Stimulated activated CD4-positive, alpha-beta T cell treated with anti-CD3 and anti-CD28 coated beads, TNF-alpha, amount 100 ng/mL, for 24 hours (primary cell): ENCODE results near the gene U2AF1.
"Not testable (repeated sequence)": the region's sequence is repeated elsewhere in the genome, so short reads cannot be mapped to it uniquely, and the experiment has no call there.

Experiments used
- DNase-seq, 3 experiments: peaks; one replicate each; pipeline ENCODE4 v3.0.0-alpha.2; 2020; ENCODE audit warnings: low read depth in 3 of 3

U2AF1 gene

DNA sequence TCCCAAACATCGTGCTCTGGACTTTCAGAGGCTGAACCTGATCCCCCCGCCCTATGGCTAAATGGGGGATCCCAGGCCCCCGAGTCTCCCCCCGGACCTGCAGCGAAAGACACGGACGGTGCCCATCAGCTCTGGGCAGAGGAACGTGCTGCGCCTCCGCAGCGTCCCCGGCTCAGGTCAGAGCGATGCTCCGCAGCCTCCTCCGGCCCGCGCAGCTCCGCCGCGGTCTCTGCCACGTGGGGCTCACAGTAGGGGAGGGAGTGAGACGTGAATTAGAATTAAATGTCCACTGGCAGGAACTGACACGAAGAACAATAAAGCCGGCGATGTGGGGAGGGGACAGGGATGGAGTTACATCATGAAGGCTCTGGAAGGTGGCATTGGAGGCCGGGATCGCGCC, 30.7 kb downstream of the U2AF1 start:
- DNase-seq = not testable (repeated sequence)

DNA sequence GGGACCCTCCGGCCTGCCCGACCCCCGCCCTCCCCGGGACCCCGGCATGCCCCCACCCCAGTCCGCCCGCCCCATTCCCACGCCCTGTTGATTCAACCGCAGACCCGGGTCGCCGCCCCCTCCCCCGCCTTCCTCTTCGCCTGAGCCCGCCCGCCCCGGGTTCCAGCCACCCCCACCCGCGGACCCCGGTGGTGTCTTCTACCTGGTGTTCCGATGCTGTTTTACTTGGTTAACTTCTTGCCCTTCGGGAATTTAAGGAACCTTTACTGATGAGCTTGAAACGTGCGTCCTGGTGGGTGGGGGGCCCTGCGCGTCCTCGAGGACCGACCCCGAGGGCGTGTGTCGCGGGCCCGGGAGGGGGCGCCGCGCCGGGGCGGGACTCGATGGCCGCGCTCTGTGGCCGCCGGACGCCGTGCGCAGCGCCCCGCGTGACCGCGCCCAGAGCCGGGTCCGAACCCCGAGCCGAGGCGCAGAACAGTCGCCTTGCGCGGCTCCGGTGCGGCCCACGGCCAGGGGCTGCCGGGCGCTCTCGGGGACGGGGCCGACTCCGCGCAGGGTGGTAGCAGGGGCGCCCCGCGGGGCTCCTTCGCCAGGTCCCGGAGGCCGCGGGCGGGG, 31.2 kb downstream of the U2AF1 start:
- not testable (repeated sequence) for DNase-seq

DNA sequence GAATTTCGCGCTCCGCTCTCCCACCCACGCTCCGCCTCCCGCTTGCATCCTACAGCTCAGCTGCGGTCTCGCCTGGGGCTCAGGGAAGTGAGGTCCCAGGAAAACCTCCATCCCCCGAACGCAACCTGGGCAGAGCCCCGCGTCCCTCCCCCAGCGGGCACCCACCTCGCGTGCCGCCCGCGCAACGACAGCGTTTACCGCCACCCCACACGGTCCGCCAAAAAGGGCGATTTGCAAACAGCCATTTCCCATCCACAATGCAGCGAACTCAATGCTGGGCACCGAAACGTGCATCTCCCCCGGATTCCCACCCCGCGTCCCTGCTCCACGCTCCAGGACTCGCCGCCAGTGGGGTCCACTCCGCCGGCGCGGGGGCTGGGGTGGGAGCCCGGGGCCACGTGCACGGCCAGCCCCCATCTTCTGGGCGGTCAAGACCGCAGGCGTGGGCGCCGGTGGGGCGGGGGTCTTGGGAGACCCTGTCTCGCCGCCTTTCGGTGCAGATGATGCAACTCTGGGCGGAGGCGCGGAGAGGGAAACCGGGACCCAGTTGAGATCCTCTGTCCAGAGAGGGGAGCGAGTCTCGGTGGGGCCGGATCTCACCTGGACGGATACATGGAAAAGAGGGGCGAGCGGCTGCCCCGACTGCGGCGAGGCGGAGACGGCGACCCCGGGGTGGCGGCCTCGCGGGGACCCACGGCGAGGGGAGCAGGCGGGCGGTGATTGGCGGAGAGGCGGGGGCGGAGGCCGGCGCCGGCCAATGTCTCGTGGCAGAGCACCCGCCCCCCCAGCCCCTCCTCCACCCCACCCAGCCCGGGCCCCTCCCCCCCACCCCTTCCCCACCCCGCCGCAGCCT, 32.0 kb downstream of the U2AF1 start, which contains the start of gene CBS:
Gene CBS, minus strand, starts transcription at position 666 of the 853 bp plus-strand sequence. CDS start 3,642 bp downstream, outside the sequence.
- DNase-seq = not testable (repeated sequence)

DNA sequence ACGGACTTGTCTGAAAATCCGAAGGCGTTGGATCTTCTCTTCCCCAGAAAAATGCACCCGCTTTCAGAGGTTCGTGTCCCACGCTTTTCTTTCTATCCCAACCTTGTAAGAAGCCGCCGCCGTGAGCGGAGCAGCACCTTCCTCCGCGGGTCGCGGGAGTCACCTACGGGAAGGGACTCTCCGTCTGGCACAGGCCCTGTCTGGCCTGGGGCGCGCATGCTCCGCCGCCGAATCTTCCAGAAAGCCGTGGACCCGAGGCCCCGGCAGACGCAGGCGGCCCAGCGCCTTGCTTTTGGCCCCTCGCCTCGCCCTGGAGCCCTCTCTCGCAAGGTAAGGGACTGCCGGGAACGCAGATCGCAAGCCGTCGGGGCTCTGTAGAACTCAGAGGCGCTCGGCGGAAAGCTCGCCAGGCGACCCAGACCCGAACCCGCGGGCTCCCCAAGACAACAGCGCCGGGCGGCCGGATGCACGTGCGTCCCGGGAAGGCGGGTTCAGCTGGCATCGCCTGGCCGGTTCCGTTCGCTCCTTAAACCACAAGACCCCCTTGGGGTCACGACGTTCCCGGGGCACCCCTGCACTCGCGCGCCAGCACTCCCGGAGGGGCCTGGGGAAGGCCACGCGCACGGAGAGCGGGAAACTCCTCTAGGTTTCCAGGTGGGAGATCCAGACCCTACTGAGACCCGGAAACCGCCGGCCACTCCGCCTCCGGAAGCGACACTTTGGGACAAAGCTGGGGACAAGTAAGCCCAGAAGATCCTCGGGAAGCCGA, 32.8 kb downstream of the U2AF1 start:
- DNase-seq = not testable (repeated sequence)

DNA sequence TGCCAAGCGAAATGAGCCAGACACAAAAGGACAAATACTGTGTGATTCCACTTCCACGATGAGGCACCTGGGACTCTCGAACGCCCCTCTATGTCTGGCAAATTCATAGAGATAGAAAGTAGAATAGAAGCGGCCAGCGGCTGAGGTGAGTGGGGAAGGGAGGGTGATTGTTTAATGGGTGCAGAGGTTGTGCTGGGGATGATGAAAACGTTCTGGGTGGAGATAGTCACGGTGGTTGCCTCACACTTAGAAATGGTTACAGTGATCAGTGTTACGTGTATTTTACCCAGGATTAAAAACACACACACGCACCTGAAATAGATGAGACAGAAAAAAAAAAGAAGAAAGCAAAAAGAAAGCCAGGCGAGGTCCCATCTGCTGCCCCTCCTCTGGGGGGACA, 34.6 kb downstream of the U2AF1 start:
- DNase-seq = not testable (repeated sequence)

DNA sequence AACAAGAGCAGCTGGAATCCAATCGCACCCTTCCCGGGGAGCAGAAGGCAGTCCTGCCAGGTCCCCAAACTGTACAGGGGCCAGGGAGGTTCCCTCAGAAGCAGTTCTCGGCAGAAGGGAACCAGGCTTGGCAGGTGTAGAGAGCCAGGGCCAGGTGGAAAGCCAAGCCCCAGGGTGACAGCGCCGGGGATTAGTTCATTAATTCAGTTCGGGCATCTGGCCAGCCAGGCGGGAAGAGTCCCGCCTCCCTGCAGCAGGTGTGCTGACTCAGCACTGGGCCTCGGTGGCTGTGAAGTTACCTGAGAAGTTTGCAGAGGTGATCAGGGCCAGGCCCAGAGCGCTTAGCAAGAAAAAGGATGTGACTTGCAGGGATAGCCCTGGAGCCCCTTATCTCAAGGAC, 37.7 kb downstream of the U2AF1 start:
- not testable (repeated sequence) for DNase-seq

DNA sequence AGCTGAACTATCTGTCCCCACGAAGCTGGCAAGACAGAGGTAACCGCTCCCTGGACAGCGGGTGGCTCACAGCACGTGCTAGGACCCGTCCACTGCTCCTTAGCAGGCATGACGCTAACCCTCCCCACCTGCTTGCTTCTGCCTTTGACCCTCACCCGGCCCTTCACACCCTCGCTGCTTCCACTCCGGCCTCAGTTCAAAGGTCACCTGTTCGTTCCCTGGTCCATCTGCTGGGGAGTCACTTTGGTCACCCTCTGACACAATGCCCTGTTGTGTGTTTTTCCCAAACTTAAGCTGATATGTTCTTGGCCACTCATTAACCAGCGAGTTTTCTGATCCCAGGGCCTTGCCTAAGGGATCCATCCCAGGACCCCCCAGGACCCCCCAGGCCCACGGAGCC, 39.3 kb downstream of the U2AF1 start:
- DNase-seq = not testable (repeated sequence)

DNA sequence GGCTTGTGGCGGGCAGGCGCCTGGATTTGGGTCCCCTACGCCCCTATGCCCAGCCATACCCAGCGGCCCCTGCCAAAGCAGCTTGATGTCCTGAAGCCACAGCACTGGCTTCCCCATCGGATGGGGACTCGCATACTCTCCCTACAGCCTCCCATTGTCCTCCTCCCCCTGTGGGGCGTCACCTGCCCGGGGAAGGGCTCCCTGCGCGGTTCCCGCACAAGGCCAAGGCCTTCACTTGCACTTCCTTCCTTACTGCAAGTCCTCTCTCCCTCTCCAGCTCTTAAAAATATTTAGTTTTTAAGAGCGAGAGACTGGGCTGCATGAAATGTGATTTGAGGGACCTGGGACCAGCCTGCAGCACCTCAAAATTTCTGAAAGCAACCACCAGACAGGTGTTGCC, 40.7 kb downstream of the U2AF1 start:
- DNase-seq = not testable (repeated sequence)

DNA sequence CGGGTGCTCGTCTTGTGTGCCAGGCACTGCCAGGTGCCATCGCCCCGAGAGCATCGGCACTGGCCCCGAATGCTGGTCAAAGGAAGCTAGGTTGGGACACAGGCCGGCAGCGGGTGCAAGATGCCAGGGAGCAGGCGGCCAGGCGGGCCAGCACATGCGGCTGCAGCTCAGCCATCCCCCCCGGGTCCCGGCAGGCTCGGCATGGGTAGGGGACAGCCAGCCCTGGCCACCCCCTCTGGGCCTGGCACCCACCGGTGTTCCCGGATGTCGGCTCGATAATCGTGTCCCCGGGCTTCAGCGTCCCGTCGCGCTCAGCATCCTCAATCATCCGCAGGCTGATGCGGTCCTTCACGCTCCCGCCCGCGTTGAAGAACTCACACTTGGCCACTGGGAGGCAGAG, 41.4 kb downstream of the U2AF1 start:
- not testable (repeated sequence) for DNase-seq

DNA sequence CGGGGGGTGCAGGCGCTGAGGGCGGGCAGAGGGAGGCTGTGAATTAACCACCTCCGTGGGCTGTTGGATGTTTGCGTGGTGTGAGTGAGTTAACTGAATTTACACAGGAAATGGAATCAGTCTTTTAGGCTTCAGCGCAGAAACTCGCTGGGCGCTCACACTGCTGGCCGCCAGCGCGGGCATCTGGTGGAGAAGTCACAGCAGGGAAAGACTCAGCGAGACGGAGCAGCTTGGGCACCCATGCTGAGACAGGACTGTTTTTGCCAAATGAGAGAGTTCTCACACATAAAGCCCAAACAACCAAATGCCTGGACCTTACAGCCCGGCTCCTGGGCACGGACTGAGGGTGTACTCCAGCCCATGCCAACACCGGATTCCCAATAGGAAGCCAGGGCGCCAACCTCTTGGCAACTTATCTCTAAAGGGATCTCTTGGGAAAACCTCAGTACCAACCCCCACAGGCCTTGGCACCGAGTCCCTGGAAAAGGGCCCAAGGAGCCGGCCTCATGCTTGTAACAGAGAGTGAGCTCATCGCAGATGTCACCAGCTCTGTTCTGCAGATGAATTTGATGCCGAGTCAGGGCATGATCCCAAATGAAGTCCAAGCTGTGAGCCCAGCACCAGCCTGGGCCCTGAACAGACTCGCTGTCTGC, 43.0 kb downstream of the U2AF1 start:
- DNase-seq = not testable (repeated sequence)

DNA sequence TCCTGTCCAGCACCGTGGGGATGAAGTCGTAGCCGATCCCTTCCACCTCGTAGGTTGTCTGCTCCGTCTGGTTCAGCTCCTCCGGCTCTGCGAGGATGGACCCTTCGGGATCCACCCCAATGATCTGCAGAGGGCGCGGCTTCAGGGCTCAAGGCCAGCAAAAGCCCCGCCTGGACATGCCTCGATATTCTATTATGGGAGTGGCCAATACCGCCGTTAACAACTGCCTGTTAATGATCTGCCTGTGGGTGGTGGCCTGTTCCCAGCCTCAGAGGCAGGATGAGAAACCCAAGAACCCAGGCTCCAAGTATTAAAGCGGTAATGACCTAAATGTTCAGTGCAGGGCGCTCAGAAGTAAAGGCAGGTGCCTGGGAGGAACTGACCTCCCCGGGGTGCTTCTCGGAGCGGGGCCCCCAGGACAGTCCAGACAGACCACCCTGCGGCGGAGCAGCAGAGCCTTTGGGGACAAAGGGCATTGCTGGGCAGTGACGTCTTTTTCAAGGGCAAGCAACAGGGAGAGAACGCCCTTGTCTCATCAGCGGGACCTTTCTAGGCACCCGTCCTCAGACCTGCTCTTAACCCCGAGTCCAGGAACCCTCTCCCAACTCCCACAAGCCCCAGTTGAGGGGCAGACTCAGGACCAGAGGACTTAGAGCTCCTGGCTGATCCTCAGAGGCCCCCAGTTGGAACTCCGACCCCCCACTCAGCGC, 44.3 kb downstream of the U2AF1 start:
- DNase-seq = not testable (repeated sequence)

DNA sequence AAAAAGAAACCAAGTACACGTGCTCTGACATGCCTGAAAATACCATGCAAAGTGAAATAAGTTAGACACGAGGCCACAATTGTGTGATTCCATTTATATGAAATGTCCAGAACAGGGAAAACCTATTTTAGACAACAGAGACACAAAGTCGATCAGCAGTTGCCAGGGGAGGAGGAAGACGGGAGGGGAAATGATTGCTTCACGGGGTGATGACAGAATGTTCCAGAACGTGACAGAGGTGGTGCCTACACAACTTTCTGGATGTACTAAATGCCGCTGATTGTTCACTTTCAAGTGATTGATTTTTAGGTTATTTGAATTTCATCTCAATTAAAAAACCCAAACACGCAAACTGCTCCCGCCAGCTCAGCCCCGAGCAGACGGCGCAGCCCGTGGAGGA, 54.3 kb downstream of the U2AF1 start:
- not testable (repeated sequence) for DNase-seq

DNA sequence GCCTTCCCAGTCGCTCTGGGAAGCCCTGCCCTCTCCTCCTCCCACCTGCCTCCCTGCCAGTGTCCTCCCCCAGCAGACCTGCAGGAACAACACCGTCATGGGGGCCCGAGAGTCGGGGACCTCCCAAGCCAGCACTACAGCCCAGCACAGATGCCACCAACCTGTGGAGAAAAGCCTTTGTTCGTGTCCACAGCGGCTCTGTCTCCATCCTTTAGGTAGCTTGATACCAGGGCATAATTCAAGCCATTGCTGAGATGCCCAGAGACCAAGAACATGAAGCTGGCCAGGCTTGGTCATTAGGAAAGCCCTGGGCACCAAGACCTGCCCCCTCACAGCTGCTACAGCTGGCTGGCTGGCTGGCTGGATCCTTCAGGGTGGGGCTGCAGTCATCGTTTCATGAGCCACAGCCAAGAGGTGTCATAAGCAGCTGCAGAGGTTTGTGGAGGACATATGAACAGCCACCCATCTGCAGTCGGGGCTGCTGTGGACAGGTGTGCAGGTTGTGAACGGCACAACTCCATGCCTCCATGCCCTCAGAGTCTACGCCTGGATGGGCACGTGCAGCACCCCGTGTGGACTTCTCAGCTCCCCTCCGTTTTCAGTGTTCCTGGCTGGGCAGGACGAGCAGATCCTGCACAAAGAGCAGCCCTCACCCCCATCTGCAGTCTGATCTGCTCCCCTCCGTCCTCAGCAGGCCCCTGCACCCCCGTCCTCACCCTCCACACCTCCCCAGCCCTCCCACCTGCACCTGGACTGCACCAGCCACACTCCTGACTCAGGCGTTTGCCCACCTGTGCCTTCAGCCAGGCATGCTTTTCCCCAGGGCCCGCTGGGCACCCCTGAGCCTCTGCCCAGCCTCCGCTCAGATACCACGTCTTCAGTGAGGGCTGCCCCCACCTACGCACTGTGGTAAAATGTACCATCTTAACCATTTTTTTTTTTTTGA, 61.2 kb downstream of the U2AF1 start:
- peak in 1 of 3 experiments; percentile 7 for DNase-seq

DNA sequence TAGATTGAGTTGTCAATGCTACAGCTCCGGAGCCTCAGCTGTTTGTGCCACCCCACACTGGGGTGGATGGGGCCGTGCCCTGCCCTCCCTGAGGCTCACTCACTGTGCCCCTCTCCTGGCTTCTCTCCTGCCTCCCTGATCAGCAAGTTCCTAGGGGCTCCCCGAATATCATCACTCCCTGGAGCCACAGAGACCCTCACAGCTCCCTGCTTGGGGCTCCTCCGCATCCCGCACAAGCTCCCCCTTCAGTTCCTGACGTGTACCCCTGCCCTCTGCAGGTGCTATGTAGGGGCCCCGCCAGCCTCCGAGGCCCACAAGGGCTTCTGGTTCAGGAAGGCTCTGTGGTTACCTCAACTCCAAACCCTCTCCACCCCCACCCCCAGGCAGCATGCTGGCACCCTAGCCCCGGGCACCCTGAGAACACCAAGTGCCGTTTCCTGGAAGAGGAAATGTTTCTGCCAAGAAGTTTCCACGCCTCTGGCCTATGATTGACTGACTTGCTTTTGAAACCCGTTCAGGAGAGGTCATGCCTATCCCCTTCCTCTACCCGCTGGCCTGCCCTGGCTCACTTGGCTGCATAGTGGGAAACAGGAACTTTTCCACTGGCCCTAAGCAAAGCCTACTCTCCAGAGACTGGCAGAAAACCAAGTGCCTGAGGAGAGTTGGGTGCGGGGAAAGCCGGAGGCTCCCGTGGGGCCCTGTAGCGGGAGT, 62.0 kb downstream of the U2AF1 start:
- not testable (repeated sequence) for DNase-seq

DNA sequence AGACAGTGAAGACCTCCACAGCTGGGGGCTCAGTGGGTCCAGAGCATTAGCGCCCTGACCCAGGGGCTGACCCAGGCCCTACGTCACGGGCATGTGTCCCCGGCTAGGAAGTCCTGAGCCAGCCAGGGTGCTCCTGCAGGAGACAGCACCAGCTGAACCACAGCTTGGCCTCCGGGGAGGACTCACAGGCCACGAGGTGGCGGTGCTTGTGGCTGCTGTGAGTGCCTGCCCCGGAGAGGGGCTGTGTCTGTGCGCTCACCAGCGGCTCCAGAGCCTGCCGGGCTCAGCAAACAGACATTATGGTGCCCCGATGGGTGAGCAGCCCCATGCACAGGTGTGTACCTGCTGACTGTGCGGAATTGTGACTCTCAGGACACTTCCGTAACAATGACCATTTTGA, 62.8 kb downstream of the U2AF1 start:
- not testable (repeated sequence) for DNase-seq

DNA sequence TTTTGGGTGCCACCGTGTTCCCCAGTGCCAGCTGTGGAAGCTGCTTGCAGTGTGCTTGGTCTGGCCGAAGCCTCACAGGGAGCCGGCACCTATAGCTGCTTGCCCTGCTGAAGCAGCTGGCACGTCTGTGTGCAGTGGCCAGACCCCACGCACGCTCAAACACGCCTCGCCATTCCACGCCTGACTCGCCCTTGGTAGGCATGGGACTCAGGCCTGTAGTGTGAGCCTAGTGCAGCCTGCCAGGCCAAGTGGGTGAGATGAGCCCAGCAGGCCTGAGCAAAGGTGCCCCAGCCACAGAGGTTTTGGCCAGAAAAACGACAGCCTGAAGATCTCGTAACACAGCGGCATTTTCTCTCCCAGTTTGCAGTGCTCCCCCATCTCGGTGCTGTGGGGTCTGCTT, 64.1 kb downstream of the U2AF1 start:
- DNase-seq = not testable (repeated sequence)
